ENCODE data around the gene NMT1.

DNA sequence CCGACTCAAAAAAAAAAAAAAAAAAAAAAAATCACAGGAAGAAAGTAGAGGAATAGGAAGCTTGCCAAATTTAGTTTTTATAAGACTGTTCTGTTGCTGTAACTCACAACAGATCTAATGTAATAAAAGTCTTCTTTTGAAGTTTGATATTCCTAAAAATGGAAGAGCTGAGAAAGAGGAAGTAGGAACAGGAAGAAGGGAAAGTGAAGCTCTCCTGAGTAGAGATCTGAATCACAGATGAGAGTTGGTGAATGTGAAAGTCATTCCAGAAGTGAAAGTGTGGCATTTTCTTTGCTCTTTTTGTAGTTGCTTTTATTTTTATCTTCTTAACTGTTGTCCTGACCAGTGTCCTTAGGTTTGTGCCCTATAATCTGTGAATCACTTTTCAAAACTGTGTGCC, 2.1 kb downstream of the NMT1 start:
- TF ChIP-seq SIN3A (IDR thresholded peaks at IDR 0.05; ENCODE audit: low read depth) (no peak), EZH2phosphoT487 (IDR thresholded peaks at IDR 0.05; ENCODE audit: borderline replicate concordance) (no peak), POLR2AphosphoS5 (IDR thresholded peaks at IDR 0.05; ENCODE audit: low read depth, low read length) (no peak), SRF (IDR thresholded peaks at IDR 0.05; ENCODE audit: low read depth) (no peak), JUND (IDR thresholded peaks at IDR 0.05) (no peak), ELF1 (IDR thresholded peaks at IDR 0.05; ENCODE audit: borderline replicate concordance, low read depth) (no peak), EGR1 (IDR thresholded peaks at IDR 0.05; ENCODE audit: low read depth) (no peak), SP1 (IDR thresholded peaks at IDR 0.05; ENCODE audit: low read depth) (no peak), POLR2A (IDR thresholded peaks at IDR 0.05; ENCODE audit: borderline replicate concordance, extremely low read depth, insufficient read depth, insufficient read length) (no peak), YY1 (IDR thresholded peaks at IDR 0.05; ENCODE audit: extremely low read depth, insufficient replicate concordance, low read depth, low read length) (no peak), TCF7L2 (IDR thresholded peaks at IDR 0.05; ENCODE audit: borderline replicate concordance, extremely low read depth, insufficient read depth, insufficient read length) (no peak)
- TF ChIP-seq, protein P1, sequence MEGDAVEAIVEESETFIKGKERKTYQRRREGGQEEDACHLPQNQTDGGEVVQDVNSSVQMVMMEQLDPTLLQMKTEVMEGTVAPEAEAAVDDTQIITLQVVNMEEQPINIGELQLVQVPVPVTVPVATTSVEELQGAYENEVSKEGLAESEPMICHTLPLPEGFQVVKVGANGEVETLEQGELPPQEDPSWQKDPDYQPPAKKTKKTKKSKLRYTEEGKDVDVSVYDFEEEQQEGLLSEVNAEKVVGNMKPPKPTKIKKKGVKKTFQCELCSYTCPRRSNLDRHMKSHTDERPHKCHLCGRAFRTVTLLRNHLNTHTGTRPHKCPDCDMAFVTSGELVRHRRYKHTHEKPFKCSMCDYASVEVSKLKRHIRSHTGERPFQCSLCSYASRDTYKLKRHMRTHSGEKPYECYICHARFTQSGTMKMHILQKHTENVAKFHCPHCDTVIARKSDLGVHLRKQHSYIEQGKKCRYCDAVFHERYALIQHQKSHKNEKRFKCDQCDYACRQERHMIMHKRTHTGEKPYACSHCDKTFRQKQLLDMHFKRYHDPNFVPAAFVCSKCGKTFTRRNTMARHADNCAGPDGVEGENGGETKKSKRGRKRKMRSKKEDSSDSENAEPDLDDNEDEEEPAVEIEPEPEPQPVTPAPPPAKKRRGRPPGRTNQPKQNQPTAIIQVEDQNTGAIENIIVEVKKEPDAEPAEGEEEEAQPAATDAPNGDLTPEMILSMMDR (IDR thresholded peaks at IDR 0.05 in 2 of 3, conservative IDR thresholded peaks at IDR 0.05 in 1 of 3; ENCODE audit: borderline replicate concordance in 1 of 3, insufficient read depth in 1 of 3, low read depth in 2 of 3, low read length in 2 of 3) = no peak
- TF ChIP-seq, protein P2, sequence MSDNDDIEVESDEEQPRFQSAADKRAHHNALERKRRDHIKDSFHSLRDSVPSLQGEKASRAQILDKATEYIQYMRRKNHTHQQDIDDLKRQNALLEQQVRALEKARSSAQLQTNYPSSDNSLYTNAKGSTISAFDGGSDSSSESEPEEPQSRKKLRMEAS (IDR thresholded peaks at IDR 0.05) = no peak

Measured in HCT116 (cell line).